Measurements from ENCODE around the gene INPP5A.

- TF ChIP-seq CTCF (IDR thresholded peaks at IDR 0.05) (no peak), EZH2 (IDR thresholded peaks at IDR 0.05) (no peak), EZH2phosphoT487 (IDR thresholded peaks at IDR 0.05) (no peak)
Observed at GRCh38 chr10:132611986-132612385, 74.4 kb downstream of the INPP5A start.
